Loucy (cell line): ENCODE measurements around the gene MRPL2.

Experiments used
- H2AFZ ChIP-seq: fragments of 200-600 bp; sonication (generic); 2 replicates; pipeline ENCODE4 v1.6.0; 2016; ENCODE audit warnings: antibody characterized with exemption, mild to moderate bottlenecking, low read length, moderate library complexity
- H3F3A ChIP-seq: fragments of 200-600 bp; 2 replicates; pipeline ENCODE4 v1.6.0; 2016; ENCODE audit warnings: antibody characterized with exemption, low read depth, mild to moderate bottlenecking
- H3K27me3 ChIP-seq: fragments of 200-600 bp; sonication (generic); 2 replicates; pipeline ENCODE4 v1.6.1; 2014; ENCODE audit warnings: low read length, mild to moderate bottlenecking; ENCODE audit not compliant: insufficient read depth, poor library complexity, severe bottlenecking
- H3K36me3 ChIP-seq: fragments of 200-600 bp; sonication (generic); 2 replicates; pipeline ENCODE4 v1.6.1; 2016; ENCODE audit warnings: low read length; ENCODE audit not compliant: insufficient read depth
- H3K4me1 ChIP-seq: fragments of 200-600 bp; sonication (generic); 2 replicates; pipeline ENCODE4 v1.5.1; 2014; ENCODE audit warnings: low read length, mild to moderate bottlenecking; ENCODE audit not compliant: insufficient read depth, poor library complexity, severe bottlenecking
- H3K4me2 ChIP-seq: fragments of 200-600 bp; sonication (generic); 2 replicates; pipeline ENCODE4 v1.6.0; 2014; ENCODE audit warnings: antibody characterized with exemption, low read length, low read depth, mild to moderate bottlenecking; ENCODE audit not compliant: poor library complexity, severe bottlenecking
- H3K4me3 ChIP-seq: fragments of 200-600 bp; sonication (generic); 2 replicates; pipeline ENCODE4 v1.5.1; 2014; ENCODE audit warnings: low read length, mild to moderate bottlenecking, mixed read lengths; ENCODE audit not compliant: poor library complexity, severe bottlenecking
- H3K79me2 ChIP-seq: fragments of 200-600 bp; sonication (generic); 2 replicates; pipeline ENCODE4 v1.6.1; 2014; ENCODE audit warnings: low read length; ENCODE audit not compliant: insufficient read depth
- H3K9ac ChIP-seq: fragments of 200-600 bp; sonication (generic); 2 replicates; pipeline ENCODE4 v1.6.0; 2014; ENCODE audit warnings: mild to moderate bottlenecking, low read depth, low read length, moderate library complexity; ENCODE audit not compliant: poor library complexity, severe bottlenecking
- H3K9me2 ChIP-seq: fragments of 200-600 bp; sonication (generic); replicated peaks from 2 replicates; pipeline ENCODE4 v1.6.1; 2016; ENCODE audit warnings: low read depth, low read length, mixed read lengths
- H3K9me3 ChIP-seq: fragments of 200-600 bp; sonication (generic); 2 replicates; pipeline ENCODE4 v1.6.1; 2014; ENCODE audit warnings: mild to moderate bottlenecking, antibody characterized with exemption, low read length, low read depth; ENCODE audit not compliant: insufficient read depth
- H4K20me1 ChIP-seq: fragments of 200-600 bp; sonication (generic); 2 replicates; pipeline ENCODE4 v1.6.0; 2014; ENCODE audit warnings: antibody characterized with exemption, low read length, mild to moderate bottlenecking; ENCODE audit not compliant: insufficient read depth, poor library complexity, severe bottlenecking
- CTCF ChIP-seq: fragments of 200-600 bp; sonication (generic); conservative IDR thresholded peaks from 2 replicates; pipeline ENCODE4 v1.5.1; 2014; ENCODE audit warnings: mild to moderate bottlenecking, antibody characterized with exemption, low read length
- EZH2phosphoT487 ChIP-seq: fragments of 200-600 bp; IDR thresholded peaks from 2 replicates; pipeline ENCODE4 v1.6.1; 2018; ENCODE audit warnings: antibody characterized with exemption, mild to moderate bottlenecking, moderate library complexity, borderline replicate concordance

Gene MRPL2

GRCh38 chr6:43029120-43029519 is 30.1 kb downstream of the MRPL2 start:
- Histone ChIP-seq H3K4me3 (no peak overlapping the region), H4K20me1 (peaks cover 6% of the 10 kb centered on the region), H3F3A (no peaks in the 10 kb centered on the region), H3K4me2 (no peak overlapping the region), H3K9me2 (no peaks in the 10 kb centered on the region), H3K79me2 (peaks cover 10% of the 10 kb centered on the region; the same call in 1 of the 2 replicates), H3K27me3 (no peaks in the 10 kb centered on the region), H3K36me3 (peaks cover 42% of the 10 kb centered on the region), H3K9ac (no peak overlapping the region), H3K4me1 (peaks cover 3% of the 10 kb centered on the region), H3K9me3 (no peaks in the 10 kb centered on the region), H2AFZ (no peak overlapping the region)
- TF ChIP-seq EZH2phosphoT487, result no peak
- no peak for TF ChIP-seq CTCF

GRCh38 chr6:43026365-43026764 is 32.9 kb downstream of the MRPL2 start:
- Histone ChIP-seq H3K4me3 (no peak overlapping the region), H3K79me2 (peaks cover 38% of the 10 kb centered on the region), H3K9ac (no peak overlapping the region), H3K4me2 (no peak overlapping the region), H3K9me3 (no peaks in the 10 kb centered on the region), H2AFZ (no peak overlapping the region), H3K4me1 (peaks cover 17% of the 10 kb centered on the region), H3K27me3 (no peaks in the 10 kb centered on the region), H4K20me1 (peaks cover 23% of the 10 kb centered on the region), H3K36me3 (peaks cover 42% of the 10 kb centered on the region), H3K9me2 (no peaks in the 10 kb centered on the region), H3F3A (no peaks in the 10 kb centered on the region)
- TF ChIP-seq EZH2phosphoT487, result no peak
- no peak for TF ChIP-seq CTCF

GRCh38 chr6:43024436-43024835 is 34.8 kb downstream of the MRPL2 start:
- Histone ChIP-seq H3K4me2 (peak overlapping the region; percentile 34), H3F3A (no peaks in the 10 kb centered on the region), H3K9ac (no peak overlapping the region), H3K27me3 (no peaks in the 10 kb centered on the region), H3K79me2 (peaks cover 44% of the 10 kb centered on the region), H3K4me3 (no peak overlapping the region), H3K36me3 (peaks cover 35% of the 10 kb centered on the region; the same call in 1 of the 2 replicates), H3K9me2 (no peaks in the 10 kb centered on the region), H4K20me1 (peaks cover 23% of the 10 kb centered on the region), H2AFZ (no peak overlapping the region), H3K9me3 (no peaks in the 10 kb centered on the region), H3K4me1 (peaks cover 23% of the 10 kb centered on the region)
- TF ChIP-seq EZH2phosphoT487 (no peak), CTCF (no peak)
